ENCODE measurements around the gene PAX6. TPM values are rescaled to one million over a fixed set of nuclear protein-coding genes. Genes with fewer than 3 reads are reported as not detected.

The PAX6 gene
- total RNA-seq, 1 donor from 2014 or later, result 18.9 TPM

GRCh38 chr11:31796499-31797189 lies 14.5 kb downstream of the PAX6 start:
- no peak for DNase-seq (ENCODE audit: extremely low spot score, unreplicated experiment)
- H3K27me3 Mint-ChIP-seq, result peaks cover 92% of the 10 kb centered on the region
- no peaks in the 10 kb centered on the region for H3K9me3 Mint-ChIP-seq
- H3K27ac Mint-ChIP-seq, result no peak overlapping the region
- H3K36me3 Mint-ChIP-seq, result peaks cover 3% of the 10 kb centered on the region
- H3K4me3 Mint-ChIP-seq, result peak overlapping the region; percentile 2
- peaks cover 17% of the 10 kb centered on the region for H3K4me1 Mint-ChIP-seq (ENCODE audit: unreplicated experiment)
- TF ChIP-seq, protein P1, sequence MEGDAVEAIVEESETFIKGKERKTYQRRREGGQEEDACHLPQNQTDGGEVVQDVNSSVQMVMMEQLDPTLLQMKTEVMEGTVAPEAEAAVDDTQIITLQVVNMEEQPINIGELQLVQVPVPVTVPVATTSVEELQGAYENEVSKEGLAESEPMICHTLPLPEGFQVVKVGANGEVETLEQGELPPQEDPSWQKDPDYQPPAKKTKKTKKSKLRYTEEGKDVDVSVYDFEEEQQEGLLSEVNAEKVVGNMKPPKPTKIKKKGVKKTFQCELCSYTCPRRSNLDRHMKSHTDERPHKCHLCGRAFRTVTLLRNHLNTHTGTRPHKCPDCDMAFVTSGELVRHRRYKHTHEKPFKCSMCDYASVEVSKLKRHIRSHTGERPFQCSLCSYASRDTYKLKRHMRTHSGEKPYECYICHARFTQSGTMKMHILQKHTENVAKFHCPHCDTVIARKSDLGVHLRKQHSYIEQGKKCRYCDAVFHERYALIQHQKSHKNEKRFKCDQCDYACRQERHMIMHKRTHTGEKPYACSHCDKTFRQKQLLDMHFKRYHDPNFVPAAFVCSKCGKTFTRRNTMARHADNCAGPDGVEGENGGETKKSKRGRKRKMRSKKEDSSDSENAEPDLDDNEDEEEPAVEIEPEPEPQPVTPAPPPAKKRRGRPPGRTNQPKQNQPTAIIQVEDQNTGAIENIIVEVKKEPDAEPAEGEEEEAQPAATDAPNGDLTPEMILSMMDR (conservative IDR thresholded peaks at IDR 0.05), result no peak

DNA sequence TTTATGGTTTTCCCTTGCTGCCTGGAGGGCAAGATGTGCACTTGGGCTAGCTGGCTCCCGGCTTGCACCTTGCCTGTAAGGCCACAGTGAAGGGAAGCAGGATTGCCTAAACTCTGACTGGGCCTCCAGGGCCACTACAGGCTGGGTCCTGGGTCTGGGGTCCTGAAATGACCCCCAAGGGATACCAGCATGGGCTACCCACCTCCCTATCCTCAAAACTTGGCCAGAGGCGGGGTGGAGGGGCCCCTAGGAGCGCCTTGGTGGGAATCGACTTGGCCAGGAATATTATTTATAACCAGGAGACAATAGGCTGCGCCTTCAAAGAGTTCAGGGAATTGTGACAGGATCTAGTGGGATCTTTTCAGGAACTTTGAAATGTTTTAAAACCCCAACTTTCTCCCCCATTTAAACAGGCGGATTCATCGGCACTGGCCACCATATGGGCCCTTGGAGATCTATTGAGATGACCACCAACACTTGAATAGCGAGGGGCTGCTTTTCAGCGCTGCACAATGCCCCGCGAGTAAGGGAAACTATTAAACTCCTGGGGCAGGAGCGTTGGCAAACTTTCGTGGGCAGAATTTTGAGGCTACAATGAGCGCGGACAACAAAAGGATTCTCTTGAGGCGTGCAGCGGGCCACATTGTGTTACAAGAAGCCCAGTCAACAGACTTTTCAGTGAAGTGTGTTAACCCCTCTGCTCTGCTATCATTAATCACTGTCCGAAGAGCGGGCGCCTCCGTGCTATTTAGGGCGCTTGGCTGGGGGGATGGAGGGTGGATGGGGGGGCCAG lies 15.2 kb downstream of the PAX6 start:
- Mint-ChIP-seq H3K27me3 (peaks cover 85% of the 10 kb centered on the region), H3K36me3 (no peaks in the 10 kb centered on the region), H3K27ac (no peak overlapping the region), H3K4me3 (no peak overlapping the region), H3K9me3 (no peaks in the 10 kb centered on the region), H3K4me1 (ENCODE audit: unreplicated experiment) (peaks cover 17% of the 10 kb centered on the region)
- TF ChIP-seq, protein P1 (conservative IDR thresholded peaks at IDR 0.05), result no peak
- no peak for DNase-seq (ENCODE audit: extremely low spot score, unreplicated experiment)

DNA sequence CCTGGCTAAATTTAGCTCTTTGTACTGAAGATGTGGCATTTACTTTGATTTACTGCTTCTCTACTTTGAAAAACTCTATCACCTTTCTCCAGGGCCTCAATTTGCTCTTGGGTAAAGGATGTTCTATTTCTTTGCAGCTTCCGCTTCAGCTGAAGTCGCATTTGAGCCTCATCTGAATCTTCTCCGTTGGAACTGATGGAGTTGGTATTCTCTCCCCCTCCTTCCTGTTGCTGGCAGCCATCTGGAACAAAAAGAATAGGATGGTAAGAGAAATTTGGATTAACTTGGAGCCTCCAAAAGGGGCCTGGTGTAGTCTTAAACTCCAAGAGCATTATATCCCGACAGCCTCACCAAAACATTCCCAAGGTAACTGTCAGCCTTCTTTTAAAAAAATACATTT lies 16.6 kb downstream of the PAX6 start:
- TF ChIP-seq, protein P1 (conservative IDR thresholded peaks at IDR 0.05), result no peak
- Mint-ChIP-seq H3K4me1 (ENCODE audit: unreplicated experiment) (peaks cover 17% of the 10 kb centered on the region), H3K9me3 (no peaks in the 10 kb centered on the region), H3K4me3 (no peak overlapping the region), H3K27ac (no peak overlapping the region), H3K27me3 (peaks cover 79% of the 10 kb centered on the region), H3K36me3 (no peaks in the 10 kb centered on the region)
- no peak for DNase-seq (ENCODE audit: extremely low spot score, unreplicated experiment)

- no peak overlapping the region for H3K27ac Mint-ChIP-seq
- peaks cover 17% of the 10 kb centered on the region for H3K4me1 Mint-ChIP-seq (ENCODE audit: unreplicated experiment)
- TF ChIP-seq, protein P1 (conservative IDR thresholded peaks at IDR 0.05), result no peak
- no peaks in the 10 kb centered on the region for H3K9me3 Mint-ChIP-seq
- no peak overlapping the region for H3K4me3 Mint-ChIP-seq
- H3K36me3 Mint-ChIP-seq, result no peaks in the 10 kb centered on the region
- DNase-seq (ENCODE audit: extremely low spot score, unreplicated experiment), result no peak
- H3K27me3 Mint-ChIP-seq, result peaks cover 68% of the 10 kb centered on the region
These were observed 17.9 kb downstream of the PAX6 start for GRCh38 chr11:31793264-31793663.

GRCh38 chr11:31792456-31792855 lies 18.7 kb downstream of the PAX6 start:
- Mint-ChIP-seq H3K36me3 (no peaks in the 10 kb centered on the region), H3K4me1 (ENCODE audit: unreplicated experiment) (peaks cover 16% of the 10 kb centered on the region)

More at GRCh38 chr11:31792456-31792855, 18.7 kb downstream of the PAX6 start:
- Mint-ChIP-seq H3K4me3 (no peak overlapping the region), H3K27ac (no peak overlapping the region), H3K27me3 (peaks cover 68% of the 10 kb centered on the region), H3K9me3 (no peaks in the 10 kb centered on the region)
- DNase-seq (ENCODE audit: extremely low spot score, unreplicated experiment), result no peak
- TF ChIP-seq, protein P1 (conservative IDR thresholded peaks at IDR 0.05), result no peak

Measured in type B pancreatic cell (in vitro differentiated cells).